ENCODE data around the gene TNFSF10. TPM values are rescaled to one million over a fixed set of nuclear protein-coding genes. Genes with fewer than 3 reads are reported as not detected.
"Not testable (repeated sequence)": the region's sequence is repeated elsewhere in the genome, so short reads cannot be mapped to it uniquely, and the experiment has no call there.

The TNFSF10 gene
- total and polyA plus RNA-seq, 8 donors: 32.8 to 95.2 (median 45.7) TPM

- Histone ChIP-seq H3K4me3 (no peak overlapping the region), H3K36me3 (peaks cover 0 to 48% of the 10 kb centered on the region in 2 donors), H3K4me1 (peaks cover 28 to 79% of the 10 kb centered on the region in 2 donors), H3K27me3 (no peaks in the 10 kb centered on the region), H3K9me3 (no peaks in the 10 kb centered on the region), H3K27ac (peak overlapping the region in 1 of 2 donors; percentile 95)
- ATAC-seq (no peak), DNase-seq (no peak)
- TF ChIP-seq CTCF (IDR thresholded peaks at IDR 0.05): no peak
- intact Hi-C loops (cut with DNase I): no loop called here
These were observed 9.7 kb downstream of the TNFSF10 start for GRCh38 chr3:172513488-172513887.

GRCh38 chr3:172511783-172512762 lies 11.2 kb downstream of the TNFSF10 start:
- H3K27ac ChIP-seq: peak overlapping the region; percentile 42 to 95
- H3K4me1 ChIP-seq: peaks cover 20 to 65% of the 10 kb centered on the region in 2 donors
- DNase-seq: peak in 2 of 4 donors; percentile 86 to 93
- peaks cover 0 to 62% of the 10 kb centered on the region in 2 donors for H3K36me3 ChIP-seq
- no peaks in the 10 kb centered on the region for H3K27me3 ChIP-seq
- H3K9me3 ChIP-seq: no peaks in the 10 kb centered on the region
- intact Hi-C loops (cut with DNase I): no loop called here
- H3K4me3 ChIP-seq: peak overlapping the region in 1 of 2 donors; percentile 1
- ATAC-seq: peak; percentile 70
- TF ChIP-seq CTCF (IDR thresholded peaks at IDR 0.05): no peak

- Histone ChIP-seq H3K27me3 (no peaks in the 10 kb centered on the region), H3K36me3 (peaks cover 0 to 67% of the 10 kb centered on the region in 2 donors), H3K4me3 (no peak overlapping the region), H3K4me1 (peaks cover 0 to 6% of the 10 kb centered on the region in 2 donors), H3K27ac (no peak overlapping the region), H3K9me3 (peaks cover 0 to 11% of the 10 kb centered on the region in 2 donors)
- intact Hi-C loops (cut with DNase I): loop anchor here in 1 of 2 donors (10.0 kb wide), 1 partner anchor 89 kb away; no protein-coding TSS in a partner anchor
- DNase-seq: no peak
- TF ChIP-seq CTCF (IDR thresholded peaks at IDR 0.05): no peak
- ATAC-seq: no peak
These were observed 17.1 kb downstream of the TNFSF10 start for GRCh38 chr3:172506094-172506493.

GRCh38 chr3:172501540-172501939 lies 21.7 kb downstream of the TNFSF10 start:
- Histone ChIP-seq H3K9me3 (peaks cover 0 to 11% of the 10 kb centered on the region in 2 donors), H3K4me1 (no peaks in the 10 kb centered on the region), H3K4me3 (no peak overlapping the region), H3K27me3 (no peaks in the 10 kb centered on the region), H3K27ac (no peak overlapping the region), H3K36me3 (peaks cover 0 to 23% of the 10 kb centered on the region in 2 donors)
- ATAC-seq: no peak
- intact Hi-C loops (cut with DNase I): loop anchor here in 1 of 2 donors (10.0 kb wide), 1 partner anchor 93 kb away; no protein-coding TSS in a partner anchor
- TF ChIP-seq CTCF (IDR thresholded peaks at IDR 0.05): no peak
- no peak for DNase-seq

- TF ChIP-seq CTCF (IDR thresholded peaks at IDR 0.05): peak; percentile 67 to 68
- H3K36me3 ChIP-seq; H3K9me3 ChIP-seq; H3K27ac ChIP-seq; H3K4me3 ChIP-seq; H3K4me1 ChIP-seq; H3K27me3 ChIP-seq; intact Hi-C loops (cut with DNase I): not testable (repeated sequence)
- ATAC-seq: peak; percentile 90
- DNase-seq: peak in 3 of 4 donors; percentile 42 to 80 (median 69)
These were observed 33.0 kb downstream of the TNFSF10 start for GRCh38 chr3:172490198-172490669.

Measured in left lung (tissue), 10 donors.